Measurements from ENCODE around the gene MGAM2. TPM values are rescaled to one million over a fixed set of nuclear protein-coding genes. Genes with fewer than 3 reads are reported as not detected.

MGAM2 gene
- total and polyA plus RNA-seq, 7 donors = 0.03 to 0.06 TPM; not detected in 5

DNA sequence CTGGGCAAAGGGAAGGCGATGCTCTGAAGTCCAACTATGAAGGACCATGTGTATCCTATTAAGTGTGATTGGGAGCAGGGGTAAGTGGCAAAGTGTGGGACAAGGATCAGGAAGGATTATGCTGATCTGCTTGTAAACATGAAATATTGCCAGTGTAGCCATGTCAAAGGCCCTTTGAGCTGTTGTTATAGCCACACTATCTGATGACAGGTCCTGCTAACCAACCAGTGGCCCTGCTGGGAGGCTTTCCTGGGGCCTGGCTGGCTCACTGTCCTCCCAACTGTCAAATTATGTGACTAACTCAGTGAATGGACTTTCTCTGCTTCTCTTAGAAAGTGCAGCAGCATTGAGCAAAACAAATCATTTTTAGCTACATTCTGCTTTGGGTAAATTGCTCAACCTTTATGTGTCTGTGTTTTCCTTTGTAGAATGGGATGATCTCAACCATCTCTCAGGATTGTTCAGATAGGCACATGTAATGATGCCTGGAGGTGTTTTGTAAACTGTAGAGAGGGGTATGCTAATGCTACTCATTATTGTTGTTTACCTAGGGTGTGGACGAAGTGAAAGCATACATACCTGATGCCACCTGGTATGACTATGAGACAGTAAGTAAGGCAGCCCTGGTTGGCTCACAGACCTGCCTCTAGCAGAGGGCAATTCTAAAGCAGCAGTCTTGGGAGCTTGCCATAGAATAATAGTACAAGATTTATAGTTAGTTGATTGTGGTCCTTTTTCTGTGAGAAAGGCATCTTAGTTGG lies 47.4 kb downstream of the MGAM2 start:
- WGBS, 3 donors = 53 to 65% (median 59%) methylated on average over 2 of the region's 2 CpGs

DNA sequence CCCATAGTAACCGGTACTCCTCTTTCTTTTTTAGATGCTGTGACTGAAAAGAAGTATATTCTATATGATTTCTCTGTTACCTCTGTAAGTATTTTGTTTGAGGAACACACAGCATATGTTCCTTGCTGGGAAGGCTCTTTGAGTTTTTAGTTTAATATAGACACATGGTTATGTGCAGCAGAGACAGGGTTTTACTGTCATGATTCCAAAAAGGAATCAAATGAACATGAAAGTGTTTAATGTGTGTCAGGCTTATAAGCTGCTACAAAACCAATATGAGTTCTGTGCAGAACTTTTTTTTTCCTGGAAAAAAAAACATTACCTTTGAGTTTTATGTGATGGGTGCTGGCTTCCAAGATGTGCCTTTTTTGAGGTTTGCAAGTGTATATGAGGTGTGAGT lies 50.4 kb downstream of the MGAM2 start:
- H3K4me3 ChIP-seq = no peak overlapping the region
- H3K36me3 ChIP-seq (ENCODE audit: insufficient read depth in 1 of 2, low read depth in 1 of 2) = no peaks in the 10 kb centered on the region
- no peaks in the 10 kb centered on the region for H3K4me1 ChIP-seq
- WGBS, 3 donors = 72 to 82% (median 81%) methylated on average over 1 of the region's 1 CpG
- no peak overlapping the region for H3K27ac ChIP-seq
- intact Hi-C loops (cut with DNase I) = no loop called here
- TF ChIP-seq, protein P1, sequence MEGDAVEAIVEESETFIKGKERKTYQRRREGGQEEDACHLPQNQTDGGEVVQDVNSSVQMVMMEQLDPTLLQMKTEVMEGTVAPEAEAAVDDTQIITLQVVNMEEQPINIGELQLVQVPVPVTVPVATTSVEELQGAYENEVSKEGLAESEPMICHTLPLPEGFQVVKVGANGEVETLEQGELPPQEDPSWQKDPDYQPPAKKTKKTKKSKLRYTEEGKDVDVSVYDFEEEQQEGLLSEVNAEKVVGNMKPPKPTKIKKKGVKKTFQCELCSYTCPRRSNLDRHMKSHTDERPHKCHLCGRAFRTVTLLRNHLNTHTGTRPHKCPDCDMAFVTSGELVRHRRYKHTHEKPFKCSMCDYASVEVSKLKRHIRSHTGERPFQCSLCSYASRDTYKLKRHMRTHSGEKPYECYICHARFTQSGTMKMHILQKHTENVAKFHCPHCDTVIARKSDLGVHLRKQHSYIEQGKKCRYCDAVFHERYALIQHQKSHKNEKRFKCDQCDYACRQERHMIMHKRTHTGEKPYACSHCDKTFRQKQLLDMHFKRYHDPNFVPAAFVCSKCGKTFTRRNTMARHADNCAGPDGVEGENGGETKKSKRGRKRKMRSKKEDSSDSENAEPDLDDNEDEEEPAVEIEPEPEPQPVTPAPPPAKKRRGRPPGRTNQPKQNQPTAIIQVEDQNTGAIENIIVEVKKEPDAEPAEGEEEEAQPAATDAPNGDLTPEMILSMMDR (IDR thresholded peaks at IDR 0.05) = no peak
- H3K9me3 ChIP-seq = no peaks in the 10 kb centered on the region
- DNase-seq (no peak), ATAC-seq (no peak)
- peaks cover 0 to 1% (median 0%) of the 10 kb centered on the region in 3 donors for H3K27me3 ChIP-seq (ENCODE audit: insufficient read depth in 3 of 3, low read length in 2 of 3)

More for the DNA sequence above, 47.4 kb downstream of the MGAM2 start:
- no peaks in the 10 kb centered on the region for H3K4me1 ChIP-seq
- DNase-seq (no peak), ATAC-seq (no peak)
- no peak overlapping the region for H3K27ac ChIP-seq
- intact Hi-C loops (cut with DNase I) = no loop called here
- no peaks in the 10 kb centered on the region for H3K36me3 ChIP-seq (ENCODE audit: insufficient read depth in 1 of 2, low read depth in 1 of 2)
- H3K9me3 ChIP-seq = no peaks in the 10 kb centered on the region
- TF ChIP-seq, protein P1 (IDR thresholded peaks at IDR 0.05) = no peak
- H3K27me3 ChIP-seq (ENCODE audit: insufficient read depth in 3 of 3, low read length in 2 of 3) = no peaks in the 10 kb centered on the region
- no peak overlapping the region for H3K4me3 ChIP-seq

DNA sequence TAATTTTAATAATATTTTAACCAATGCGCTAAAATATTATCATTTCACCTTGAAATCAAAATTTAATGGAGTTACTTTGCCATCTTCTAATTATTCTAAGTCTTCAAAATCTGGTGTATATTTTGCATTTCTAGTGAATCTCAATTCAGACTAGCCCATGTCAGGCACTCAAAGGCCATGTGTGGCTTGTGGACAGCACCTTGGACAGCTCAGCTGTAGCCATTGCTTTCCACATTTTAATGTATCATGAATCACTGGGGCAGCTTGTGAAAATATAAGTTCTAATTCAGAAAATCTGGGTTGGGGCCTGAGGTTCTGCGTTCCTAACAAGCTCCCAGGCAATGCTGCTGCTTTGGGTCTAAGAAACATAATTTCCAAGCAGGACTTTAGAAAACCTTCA lies 57.2 kb downstream of the MGAM2 start:
- H3K9me3 ChIP-seq = no peaks in the 10 kb centered on the region
- peaks cover 0 to 1% (median 0%) of the 10 kb centered on the region in 3 donors for H3K27me3 ChIP-seq (ENCODE audit: insufficient read depth in 3 of 3, low read length in 2 of 3)
- H3K4me1 ChIP-seq = no peaks in the 10 kb centered on the region
- 80 to 89% (median 86%) methylated on average over 2 of the region's 2 CpGs for WGBS, 3 donors
- no peak overlapping the region for H3K27ac ChIP-seq
- H3K4me3 ChIP-seq = no peak overlapping the region
- intact Hi-C loops (cut with DNase I) = no loop called here
- ATAC-seq = no peak
- DNase-seq = no peak
- TF ChIP-seq, protein P1 (IDR thresholded peaks at IDR 0.05) = no peak
- H3K36me3 ChIP-seq (ENCODE audit: insufficient read depth in 1 of 2, low read depth in 1 of 2) = no peaks in the 10 kb centered on the region

DNA sequence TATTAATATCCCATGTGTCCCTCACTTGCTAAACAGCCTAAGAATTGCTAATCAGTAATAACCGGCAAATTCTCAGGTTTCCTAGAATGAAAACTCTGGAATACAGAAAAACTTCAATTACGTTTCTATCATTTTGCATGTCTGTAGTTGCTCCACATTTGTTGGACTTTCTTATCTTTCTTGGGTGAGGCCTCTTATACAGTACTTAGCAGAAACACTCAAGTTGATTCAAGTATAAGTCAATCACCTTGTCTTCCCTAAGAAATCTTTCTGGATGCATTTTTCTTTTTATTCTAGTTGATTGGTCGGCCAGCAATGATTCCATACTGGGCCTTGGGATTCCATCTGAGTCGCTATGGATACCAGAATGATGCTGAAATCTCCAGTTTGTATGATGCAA lies 61.4 kb downstream of the MGAM2 start:
- no peak for ATAC-seq
- WGBS, 3 donors = 71 to 74% (median 73%) methylated on average over 4 of the region's 4 CpGs
- intact Hi-C loops (cut with DNase I) = no loop called here

More for the DNA sequence above, 61.4 kb downstream of the MGAM2 start:
- Histone ChIP-seq H3K36me3 (ENCODE audit: insufficient read depth in 1 of 2, low read depth in 1 of 2) (no peaks in the 10 kb centered on the region), H3K4me3 (no peak overlapping the region), H3K27ac (no peak overlapping the region), H3K4me1 (no peaks in the 10 kb centered on the region), H3K27me3 (ENCODE audit: insufficient read depth in 3 of 3, low read length in 2 of 3) (no peaks in the 10 kb centered on the region), H3K9me3 (no peaks in the 10 kb centered on the region)
- TF ChIP-seq, protein P1 (IDR thresholded peaks at IDR 0.05) = no peak
- no peak for DNase-seq
